K562 (cell line): ENCODE results near the gene LIN28B. TPM values are rescaled to one million over a fixed set of nuclear protein-coding genes. Genes with fewer than 3 reads are reported as not detected.
A peak's percentile ranks its signal among the peaks of the same experiment; 100 is the strongest.

Experiments
- CBX3 ChIP-seq, 2 experiments: IDR thresholded peaks; 1 replicate in 1 of 2; 2 replicates in 1 of 2; pipeline ENCODE4 v1.6.1; 2012; ENCODE audit warnings: inconsistent platforms in 2 of 2, low read length in 2 of 2, borderline replicate concordance in 1 of 2, control low read depth in 1 of 2
- CXXC5 ChIP-seq: fragments of 250-450 bp; sonication (Bioruptor Pico); IDR thresholded peaks from 2 replicates; pipeline ENCODE4 v1.8.0; 2022; ENCODE audit warnings: inconsistent platforms, mild to moderate bottlenecking, moderate library complexity
- FIP1L1 ChIP-seq: fragments of 200-400 bp; formaldehyde crosslinking; IDR thresholded peaks from 2 replicates; pipeline ENCODE4 v1.6.1; 2018; ENCODE audit warnings: mild to moderate bottlenecking, low read depth, low read length; ENCODE audit not compliant: poor library complexity, severe bottlenecking
- GTF2E2 ChIP-seq: fragments of 200-800 bp; sonication (Bioruptor generic); IDR thresholded peaks from 2 replicates; pipeline ENCODE4 v1.6.1; 2016; ENCODE audit warnings: missing genetic modification characterization, missing compliant biosample characterization
- HMG20A ChIP-seq: fragments of 450-650 bp; formaldehyde crosslinking; conservative IDR thresholded peaks from 2 replicates; pipeline ENCODE4 v1.4.0; 2020; ENCODE audit warnings: mild to moderate bottlenecking, mixed read lengths
- MAZ ChIP-seq, 2 experiments: fragments of 450-650 bp in 1 of 2; sonication (generic) in 1 of 2; formaldehyde crosslinking; IDR thresholded peaks in 1 of 2; conservative IDR thresholded peaks in 1 of 2; 2 replicates each; pipeline versions ENCODE4 v1.4.0 to v1.5.0; 2020; ENCODE audit warnings: mild to moderate bottlenecking in 1 of 2, missing genetic modification reagents in 1 of 2
- MCM3 ChIP-seq: fragments of 450-650 bp; IDR thresholded peaks from 2 replicates; pipeline ENCODE4 v1.6.1; 2016
- MEIS2 ChIP-seq: fragments of 450-650 bp; IDR thresholded peaks from 2 replicates; pipeline ENCODE4 v1.6.1; 2014; ENCODE audit warnings: mild to moderate bottlenecking; ENCODE audit not compliant: partially characterized antibody
- NR2F6 ChIP-seq: fragments of 450-650 bp; formaldehyde crosslinking; IDR thresholded peaks from 2 replicates; pipeline ENCODE4 v1.4.0; 2020; ENCODE audit warnings: mild to moderate bottlenecking
- NR4A1 ChIP-seq, 2 experiments: fragments of 250-450 bp in 1 of 2; fragments of 450-650 bp in 1 of 2; sonication (Bioruptor Pico) in 1 of 2; IDR thresholded peaks; 2 replicates each; pipeline versions ENCODE4 v1.4.0 to v1.6.1; 2016 to 2020; ENCODE audit warnings: mild to moderate bottlenecking in 2 of 2, missing compliant biosample characterization in 1 of 2, missing genetic modification characterization in 1 of 2, moderate library complexity in 1 of 2
- PCBP1 ChIP-seq: fragments of 200-400 bp; formaldehyde crosslinking; IDR thresholded peaks from 2 replicates; pipeline ENCODE4 v1.6.1; 2018; ENCODE audit warnings: mild to moderate bottlenecking, low read depth, low read length; ENCODE audit not compliant: poor library complexity, severe bottlenecking
- PHF20 ChIP-seq: fragments of 450-650 bp; IDR thresholded peaks from 2 replicates; pipeline ENCODE4 v1.6.1; 2018; ENCODE audit not compliant: partially characterized antibody
- POU5F1 ChIP-seq: fragments of 150-350 bp; IDR thresholded peaks from 2 replicates; pipeline ENCODE4 v1.6.1; 2014; ENCODE audit warnings: borderline replicate concordance, low read length, low read depth, mild to moderate bottlenecking; ENCODE audit not compliant: partially characterized antibody
- SNIP1 ChIP-seq: fragments of 450-650 bp; IDR thresholded peaks from 2 replicates; pipeline ENCODE4 v1.7.1; 2017; ENCODE audit warnings: low read depth, mild to moderate bottlenecking
- SRSF7 ChIP-seq: fragments of 200-400 bp; formaldehyde crosslinking; optimal IDR thresholded peaks from 2 replicates; pipeline ENCODE3; 2017; ENCODE audit warnings: mild to moderate bottlenecking, low read depth, low read length
- TEAD1 ChIP-seq, 2 experiments: fragments of 450-650 bp in 1 of 2; sonication (generic) in 1 of 2; formaldehyde crosslinking; IDR thresholded peaks; 2 replicates each; pipeline versions ENCODE4 v1.4.0 to v1.8.0; 2020 to 2022; ENCODE audit warnings: mild to moderate bottlenecking in 2 of 2, missing genetic modification reagents in 1 of 2
- ZFX ChIP-seq: sonication (generic); formaldehyde crosslinking; IDR thresholded peaks from 2 replicates; pipeline ENCODE4 v1.8.0; 2022; ENCODE audit warnings: mild to moderate bottlenecking, missing genetic modification reagents, moderate library complexity
- ZNF121 ChIP-seq: sonication (generic); formaldehyde crosslinking; conservative IDR thresholded peaks from 2 replicates; pipeline ENCODE4 v1.8.0; 2022; ENCODE audit warnings: missing genetic modification reagents
- ZNF23 ChIP-seq: fragments of 250-450 bp; sonication (Bioruptor Pico); IDR thresholded peaks from 2 replicates; pipeline ENCODE4 v1.4.0; 2020; ENCODE audit warnings: mild to moderate bottlenecking
- ZNF24 ChIP-seq: fragments of 450-650 bp; IDR thresholded peaks from 2 replicates; pipeline ENCODE4 v1.6.1; 2016
- polyA plus RNA-seq, 8 experiments: library from polyadenylated mRNA; depleted of rRNA in 4 of 8; stranded (reverse) in 5 of 8; unstranded in 3 of 8; fragments of >200 nt; fragmentation: Nextera tagmentation in 2 of 8; fragmentation: Illumina TruSeq in 1 of 8; extraction: Ambion mirVana in 2 of 8; extraction: Trizol in 1 of 8; gene quantifications; 2 replicates each; pipeline versions ENCODE4 v1.2.1 to v1.2.3, GENCODE V29; 2011 to 2014; ENCODE audit warnings: inconsistent platforms in 1 of 8, missing spikeins in 1 of 8
- total RNA-seq, 7 experiments: library from RNA; depleted of rRNA in 6 of 7; stranded (reverse); fragments of >200 nt in 6 of 7; fragmentation: Illumina TruSeq in 2 of 7; extraction: Trizol in 2 of 7; gene quantifications; 2 replicates each; pipeline versions ENCODE4 v1.2.1 to v1.2.3, GENCODE V29; 2011 to 2021; ENCODE audit warnings: low replicate concordance in 1 of 7
- TF ChIP-seq, protein P1 (sequence below): fragments of 250-450 bp; sonication (Bioruptor Pico); IDR thresholded peaks from 2 replicates; pipeline ENCODE4 v1.8.0; 2021; ENCODE audit warnings: borderline replicate concordance, mild to moderate bottlenecking, moderate library complexity; ENCODE audit not compliant: poor library complexity, severe bottlenecking
- TF ChIP-seq, protein P2 (sequence below): fragments of 250-450 bp; sonication (Bioruptor Pico); IDR thresholded peaks from 2 replicates; pipeline ENCODE4 v1.5.0; 2021; ENCODE audit warnings: mild to moderate bottlenecking, moderate library complexity
- TF ChIP-seq, protein P3 (sequence below): fragments of 250-450 bp; sonication (Bioruptor Pico); IDR thresholded peaks from 2 replicates; pipeline ENCODE4 v1.9.0; 2021; ENCODE audit warnings: mild to moderate bottlenecking

The LIN28B gene
- total and polyA plus RNA-seq, 9 of the 15 experiments (the other 6 are each of a cell fraction or from before 2014, with no cell fraction given) = 20.9 to 77.3 (median 42.1) TPM

DNA sequence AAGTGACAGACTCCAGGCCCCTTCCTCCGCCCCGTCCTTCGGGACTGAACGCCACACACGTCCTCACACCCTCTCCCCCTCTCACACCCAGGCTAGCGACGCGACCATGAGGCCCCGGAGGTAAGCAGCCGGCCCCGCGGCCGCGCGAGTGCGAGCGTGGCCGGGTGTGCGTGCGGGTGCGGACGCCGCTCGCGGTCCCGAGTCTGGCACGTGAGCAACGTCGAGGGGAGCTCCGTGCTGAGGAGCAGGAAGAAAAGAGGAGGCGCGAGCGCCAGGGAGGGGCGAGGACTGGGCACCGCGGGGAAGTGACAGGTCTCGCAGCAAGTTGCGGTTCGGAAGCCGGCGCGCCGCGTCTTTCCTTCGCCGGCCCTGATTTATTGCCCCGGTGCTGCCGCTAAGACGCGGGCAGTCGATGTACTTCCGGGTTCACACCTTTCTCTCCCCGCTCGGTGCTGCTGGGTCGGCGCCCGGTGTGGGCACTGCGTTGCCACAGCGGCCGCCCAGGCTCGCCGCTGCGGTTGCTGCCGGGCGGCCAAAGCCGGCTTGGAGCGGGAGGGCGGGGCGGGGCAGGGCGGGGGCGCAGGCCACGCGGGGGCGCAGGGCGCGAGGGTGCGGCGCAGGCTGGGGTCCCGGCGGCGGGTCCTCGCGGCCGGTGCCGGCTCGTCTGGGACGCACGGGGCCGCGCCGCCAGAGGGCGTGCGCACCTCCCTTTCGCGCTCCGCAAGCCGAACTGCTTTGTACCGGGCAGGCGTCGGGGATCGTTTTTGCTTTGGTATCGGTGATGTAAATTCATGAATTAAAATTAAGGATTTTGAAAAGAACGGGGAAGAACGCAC is 15.8 kb upstream of the LIN28B start (continued):
- TF ChIP-seq CBX3 (IDR thresholded peaks at IDR 0.05; ENCODE audit: borderline replicate concordance in 1 of 2, low read length in 2 of 2) (0 out of 3 replicates have a peak, but pooled peaks of 1 of the 2 experiments have one; percentile 17), FIP1L1 (peak; percentile 54), MCM3 (no peak), ZNF24 (0 out of 2 replicates have a peak, but pooled peaks have one; percentile 31), MAZ (CRISPR knock-in tag; conservative IDR thresholded peaks at IDR 0.05 in 1 of 2, IDR thresholded peaks at IDR 0.05 in 1 of 2) (0 out of 4 replicates have a peak, but pooled peaks of 1 of the 2 experiments have one; percentile 10), PHF20 (no peak), TEAD1 (CRISPR knock-in tag; IDR thresholded peaks at IDR 0.05) (no peak), CXXC5 (CRISPR knock-in tag) (peak; percentile 55), NR4A1 (CRISPR knock-in tag; IDR thresholded peaks at IDR 0.05) (no peak), NR4A1 (tag; IDR thresholded peaks at IDR 0.05) (no peak), ZNF23 (CRISPR knock-in tag) (no peak), POU5F1 (no peak), PCBP1 (peak; percentile 75), MEIS2 (no peak), ZNF121 (CRISPR knock-in tag) (no peak), HMG20A (CRISPR knock-in tag) (no peak), GTF2E2 (tag) (no peak), ZFX (no peak), NR2F6 (no peak), SNIP1 (no peak), SRSF7 (no peak)
- TF ChIP-seq, protein P1, sequence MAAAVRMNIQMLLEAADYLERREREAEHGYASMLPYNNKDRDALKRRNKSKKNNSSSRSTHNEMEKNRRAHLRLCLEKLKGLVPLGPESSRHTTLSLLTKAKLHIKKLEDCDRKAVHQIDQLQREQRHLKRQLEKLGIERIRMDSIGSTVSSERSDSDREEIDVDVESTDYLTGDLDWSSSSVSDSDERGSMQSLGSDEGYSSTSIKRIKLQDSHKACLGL (CRISPR knock-in tag) = no peak
- TF ChIP-seq, protein P2, sequence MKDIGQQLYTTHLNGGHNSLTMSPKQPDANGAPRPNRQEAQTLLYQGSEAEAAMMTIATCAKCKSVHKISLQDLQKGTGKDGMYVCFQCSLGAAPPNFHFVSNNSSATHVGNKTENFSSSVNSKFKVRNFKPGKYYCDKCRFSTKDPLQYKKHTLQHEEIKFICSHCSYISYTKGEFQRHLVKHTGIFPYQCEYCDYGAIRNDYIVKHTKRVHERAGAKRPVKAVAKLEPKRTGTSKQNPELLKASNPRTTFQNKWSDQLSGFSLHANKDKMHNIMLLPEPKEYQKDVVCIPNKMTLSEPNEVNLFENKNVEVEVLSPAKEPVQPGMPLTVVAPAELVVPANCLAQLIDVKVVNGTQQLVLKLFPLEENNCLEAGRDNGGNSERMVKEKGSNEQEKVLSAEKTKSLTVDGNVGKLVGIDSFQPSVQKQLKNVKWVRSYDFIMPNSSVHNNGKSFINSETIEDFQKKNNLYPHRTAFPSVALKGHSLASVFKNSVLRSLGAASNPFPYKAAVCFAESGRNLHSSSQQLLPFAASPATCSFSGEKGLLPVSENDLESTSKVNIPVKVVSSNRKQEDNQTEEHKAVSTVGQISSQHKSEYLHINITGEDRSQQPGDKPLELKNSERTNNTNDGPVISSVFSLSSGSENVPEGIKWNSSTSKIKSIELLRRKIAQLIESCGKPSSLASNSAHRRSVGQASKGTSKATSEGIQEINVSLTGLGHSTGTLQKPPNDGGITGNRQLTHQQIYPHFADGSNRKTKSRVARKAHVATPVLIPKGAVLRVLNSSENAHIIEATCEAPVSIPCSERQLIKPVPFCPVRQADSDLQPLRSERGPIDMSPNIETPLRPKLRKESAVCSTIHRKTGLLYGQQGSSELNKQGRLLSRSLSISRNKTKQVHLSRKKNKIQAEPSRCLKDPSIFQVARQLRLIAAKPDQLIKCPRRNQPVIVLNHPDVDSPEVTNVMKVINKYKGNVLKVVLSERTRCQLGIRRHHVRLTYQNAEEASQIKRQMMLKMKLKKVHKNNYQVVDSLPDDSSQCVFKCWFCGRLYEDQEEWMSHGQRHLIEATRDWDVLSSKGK (CRISPR knock-in tag) = no peak
- TF ChIP-seq, protein P3, sequence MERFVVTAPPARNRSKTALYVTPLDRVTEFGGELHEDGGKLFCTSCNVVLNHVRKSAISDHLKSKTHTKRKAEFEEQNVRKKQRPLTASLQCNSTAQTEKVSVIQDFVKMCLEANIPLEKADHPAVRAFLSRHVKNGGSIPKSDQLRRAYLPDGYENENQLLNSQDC = no peak
